Body of pancreas (tissue), 4 donors: ENCODE results near the gene AZGP1. TPM values are rescaled to one million over a fixed set of nuclear protein-coding genes. Genes with fewer than 3 reads are reported as not detected.
A peak's percentile ranks its signal among the peaks of the same experiment; 100 is the strongest.

Source experiments
- ATAC-seq: fragments of 150-250 bp; one replicate; pipeline ENCODE4 v1.9.1; 2016
- DNase-seq, 4 donors: peaks; one replicate each; pipeline ENCODE4 v3.0.0-alpha.2; 2019
- H3K27ac ChIP-seq, 4 donors: fragments of 200-600 bp; sonication (generic); 1 replicate in 3 of 4; 2 replicates in 1 of 4; pipeline versions ENCODE4 v1.5.1 to v1.6.1; 2016 to 2019; ENCODE audit warnings: mild to moderate bottlenecking in 1 of 4, mixed read lengths in 1 of 4, moderate library complexity in 1 of 4
- H3K27me3 ChIP-seq, 2 donors: fragments of 200-600 bp; sonication (generic); one replicate each; pipeline ENCODE4 v1.6.0; 2016; ENCODE audit warnings: mild to moderate bottlenecking in 1 of 2
- H3K36me3 ChIP-seq, 2 donors: fragments of 200-600 bp; sonication (generic); replicated peaks in 1 of 2; 2 replicates each; pipeline ENCODE4 v1.5.1; 2016; ENCODE audit warnings: low read depth in 2 of 2; ENCODE audit not compliant: insufficient read depth in 1 of 2
- H3K4me1 ChIP-seq: fragments of 200-600 bp; sonication (generic); one replicate; pipeline ENCODE4 v1.6.0; 2016
- H3K4me3 ChIP-seq, 2 donors: fragments of 200-600 bp; sonication (generic); 1 replicate in 1 of 2; 2 replicates in 1 of 2; pipeline ENCODE4 v1.5.1; 2016 to 2019
- H3K9me3 ChIP-seq, 3 donors: fragments of 200-600 bp; sonication (generic); 1 replicate in 2 of 3; 2 replicates in 1 of 3; pipeline ENCODE4 v1.5.1; 2016
- POLR2A ChIP-seq, 3 donors: fragments of 450-650 bp; IDR thresholded peaks; one replicate each; pipeline ENCODE4 v1.6.1; 2016; ENCODE audit warnings: antibody characterized with exemption in 3 of 3, mild to moderate bottlenecking in 2 of 3
- WGBS, 2 donors: methylation state at CpG; one replicate each; pipeline ENCODE4 v1.1.5; 2017; 5-methylcytosine and 5-hydroxymethylcytosine counted together
- intact Hi-C: fragments of 100-400 bp; cut with DNase I; formaldehyde crosslinking; loops from one replicate; pipeline ENCODE4 v1.15.1; 2023
- total RNA-seq, 2 donors: library from RNA; depleted of rRNA; stranded (reverse); fragments of >200 nt; gene quantifications; one replicate each; pipeline ENCODE4 v1.1.0, GENCODE V29; 2016
- TF ChIP-seq, protein P1 (sequence below), 7 experiments: fragments of 450-650 bp in 4 of 7; fragments of 200-600 bp in 3 of 7; sonication (generic) in 3 of 7; IDR thresholded peaks; one replicate each; pipeline ENCODE4 v1.5.1; 2016 to 2019; ENCODE audit warnings: antibody characterized with exemption in 7 of 7

AZGP1 gene
- 100 to 1,000 TPM; 133 to 271 TPM for total RNA-seq

DNA sequence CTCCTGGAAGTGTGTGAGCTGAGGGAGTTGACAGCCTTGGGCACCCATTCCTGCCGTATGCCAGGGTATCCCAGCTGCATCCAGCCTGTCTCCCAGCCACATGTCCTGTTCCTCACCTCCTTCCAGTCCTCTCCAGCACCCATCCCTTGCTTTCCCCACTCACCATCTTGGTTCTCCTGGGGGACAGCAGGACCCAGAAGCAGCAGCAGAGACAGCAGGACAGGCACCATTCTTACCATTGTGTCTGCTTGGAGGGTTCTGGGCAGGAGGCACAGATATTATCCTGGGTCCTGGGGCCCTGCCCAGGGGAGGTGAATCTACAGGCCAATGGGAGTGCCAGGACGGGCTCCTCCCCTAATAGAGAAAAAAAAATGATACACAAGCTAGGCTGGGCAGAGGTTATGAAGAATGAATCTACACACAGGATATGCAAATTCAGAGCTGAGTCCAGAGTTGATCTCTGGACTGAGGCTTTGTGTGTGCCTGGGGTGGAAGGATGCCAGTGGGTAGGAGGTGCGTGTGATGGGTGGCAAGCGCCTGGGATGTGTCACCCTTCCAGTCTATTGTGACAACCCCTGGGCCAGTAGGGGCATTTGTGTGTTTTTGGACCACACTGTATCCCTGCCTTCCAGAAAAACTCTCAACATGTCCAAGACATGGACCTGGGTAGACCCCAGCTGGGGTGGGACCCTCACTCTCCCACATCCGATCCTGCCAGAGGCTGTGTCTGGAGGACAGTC is at the start of gene AZGP1:
Gene AZGP1, minus strand, starts transcription at position 250 of the 740 bp plus-strand sequence. Its CDS starts 11 bp downstream, at position 239.
- peak; percentile 10 to 98 (median 96) for TF ChIP-seq POLR2A (IDR thresholded peaks at IDR 0.05)
- TF ChIP-seq, protein P1, sequence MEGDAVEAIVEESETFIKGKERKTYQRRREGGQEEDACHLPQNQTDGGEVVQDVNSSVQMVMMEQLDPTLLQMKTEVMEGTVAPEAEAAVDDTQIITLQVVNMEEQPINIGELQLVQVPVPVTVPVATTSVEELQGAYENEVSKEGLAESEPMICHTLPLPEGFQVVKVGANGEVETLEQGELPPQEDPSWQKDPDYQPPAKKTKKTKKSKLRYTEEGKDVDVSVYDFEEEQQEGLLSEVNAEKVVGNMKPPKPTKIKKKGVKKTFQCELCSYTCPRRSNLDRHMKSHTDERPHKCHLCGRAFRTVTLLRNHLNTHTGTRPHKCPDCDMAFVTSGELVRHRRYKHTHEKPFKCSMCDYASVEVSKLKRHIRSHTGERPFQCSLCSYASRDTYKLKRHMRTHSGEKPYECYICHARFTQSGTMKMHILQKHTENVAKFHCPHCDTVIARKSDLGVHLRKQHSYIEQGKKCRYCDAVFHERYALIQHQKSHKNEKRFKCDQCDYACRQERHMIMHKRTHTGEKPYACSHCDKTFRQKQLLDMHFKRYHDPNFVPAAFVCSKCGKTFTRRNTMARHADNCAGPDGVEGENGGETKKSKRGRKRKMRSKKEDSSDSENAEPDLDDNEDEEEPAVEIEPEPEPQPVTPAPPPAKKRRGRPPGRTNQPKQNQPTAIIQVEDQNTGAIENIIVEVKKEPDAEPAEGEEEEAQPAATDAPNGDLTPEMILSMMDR (IDR thresholded peaks at IDR 0.05): peak in 1 of 7 experiments; percentile 15
- Histone ChIP-seq H3K4me3 (peak within 1 kb of the TSS; percentile 33 to 36), H3K27me3 (no peaks in the 10 kb centered on the region), H3K4me1 (peaks cover 37% of the 10 kb centered on the region), H3K27ac (peak within 1 kb of the TSS; percentile 32 to 96 (median 87)), H3K9me3 (no peaks in the 10 kb centered on the region), H3K36me3 (peaks cover 0 to 2% of the 10 kb centered on the region in 2 donors)
- peak; percentile 79 to 94 (median 90) for DNase-seq
- ATAC-seq: peak; percentile 97
- 28 to 31% methylated on average over 5 of the region's 5 CpGs for WGBS, 2 donors
- intact Hi-C loops: no loop called here

DNA sequence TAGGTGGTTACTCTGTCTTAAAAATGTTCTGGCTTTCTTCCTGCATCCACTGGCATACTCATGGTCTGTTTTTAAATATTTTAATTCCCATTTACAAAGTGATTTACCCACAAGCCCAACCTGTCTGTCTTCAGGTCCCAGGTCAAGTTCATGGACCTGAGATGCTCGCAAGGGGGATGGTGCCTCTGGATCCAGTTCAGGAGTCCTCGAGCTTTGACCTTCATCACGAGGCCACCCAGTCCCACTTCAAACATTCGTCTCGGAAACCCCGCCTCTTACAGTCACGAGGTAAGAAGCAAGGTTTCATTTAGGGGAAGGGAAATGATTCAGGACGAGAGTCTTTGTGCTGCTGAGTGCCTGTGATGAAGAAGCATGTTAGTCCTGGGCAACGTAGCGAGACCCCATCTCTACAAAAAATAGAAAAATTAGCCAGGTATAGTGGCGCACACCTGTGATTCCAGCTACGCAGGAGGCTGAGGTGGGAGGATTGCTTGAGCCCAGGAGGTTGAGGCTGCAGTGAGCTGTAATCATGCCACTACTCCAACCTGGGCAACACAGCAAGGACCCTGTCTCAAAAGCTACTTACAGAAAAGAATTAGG is 48.3 kb upstream of the AZGP1 start:
- Histone ChIP-seq H3K4me3 (no peak overlapping the region), H3K27me3 (no peaks in the 10 kb centered on the region), H3K4me1 (peaks cover 51% of the 10 kb centered on the region), H3K36me3 (peaks cover 4 to 26% of the 10 kb centered on the region in 2 donors), H3K9me3 (no peaks in the 10 kb centered on the region), H3K27ac (peak overlapping the region in 3 of 4 donors; percentile 73 to 99 (median 81))
- intact Hi-C loops: no loop called here
- WGBS, 2 donors: 40 to 42% methylated on average over 12 of the region's 12 CpGs
- DNase-seq (peak in 1 of 4 donors; percentile 39), ATAC-seq (no peak)
- no peak for TF ChIP-seq POLR2A (IDR thresholded peaks at IDR 0.05)
- TF ChIP-seq, protein P1 (IDR thresholded peaks at IDR 0.05): no peak

DNA sequence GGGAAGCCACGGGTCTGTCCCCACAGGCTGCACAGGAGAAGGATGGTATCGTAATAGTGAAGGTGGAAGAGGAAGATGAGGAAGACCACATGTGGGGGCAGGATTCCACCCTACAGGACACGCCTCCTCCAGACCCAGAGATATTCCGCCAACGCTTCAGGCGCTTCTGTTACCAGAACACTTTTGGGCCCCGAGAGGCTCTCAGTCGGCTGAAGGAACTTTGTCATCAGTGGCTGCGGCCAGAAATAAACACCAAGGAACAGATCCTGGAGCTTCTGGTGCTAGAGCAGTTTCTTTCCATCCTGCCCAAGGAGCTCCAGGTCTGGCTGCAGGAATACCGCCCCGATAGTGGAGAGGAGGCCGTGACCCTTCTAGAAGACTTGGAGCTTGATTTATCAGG is 47.7 kb upstream of the AZGP1 start:
- no peak for DNase-seq
- no peaks in the 10 kb centered on the region for H3K9me3 ChIP-seq
- H3K4me1 ChIP-seq: peaks cover 57% of the 10 kb centered on the region
- H3K27ac ChIP-seq: peak overlapping the region; percentile 32 to 99 (median 77)
- H3K36me3 ChIP-seq: peaks cover 4 to 26% of the 10 kb centered on the region in 2 donors
- no peak for ATAC-seq
- no peak overlapping the region for H3K4me3 ChIP-seq
- WGBS, 2 donors: 65 to 82% methylated on average over 12 of the region's 12 CpGs
- intact Hi-C loops: no loop called here
- no peaks in the 10 kb centered on the region for H3K27me3 ChIP-seq
- TF ChIP-seq POLR2A (IDR thresholded peaks at IDR 0.05): no peak
- TF ChIP-seq, protein P1 (IDR thresholded peaks at IDR 0.05): no peak

DNA sequence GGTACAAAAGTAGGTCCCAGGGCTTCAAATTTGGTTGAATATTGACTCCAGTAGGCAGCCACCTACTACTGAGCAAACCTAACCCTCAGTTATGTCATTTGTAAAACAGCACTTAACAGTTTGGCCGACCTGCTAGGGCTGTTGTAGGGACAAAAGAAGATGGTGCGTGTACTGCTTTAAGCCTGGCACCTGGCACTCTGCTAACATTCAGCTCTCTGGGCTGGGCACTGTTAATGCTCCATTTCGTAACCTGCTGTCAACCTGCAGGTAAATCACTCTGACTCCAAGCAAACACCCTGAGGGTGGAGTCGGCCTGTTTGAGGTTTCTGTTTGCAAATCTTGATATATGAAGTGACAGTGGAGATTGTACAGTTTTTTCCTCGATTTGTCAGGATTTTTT is 46.8 kb upstream of the AZGP1 start:
- WGBS, 2 donors: 11 to 12% methylated on average over 4 to 5 of the region's 5 CpGs
- Histone ChIP-seq H3K9me3 (no peaks in the 10 kb centered on the region), H3K4me1 (peaks cover 66% of the 10 kb centered on the region), H3K36me3 (peaks cover 4 to 24% of the 10 kb centered on the region in 2 donors), H3K4me3 (no peak overlapping the region), H3K27me3 (no peaks in the 10 kb centered on the region), H3K27ac (peak overlapping the region; percentile 73 to 99 (median 78))
- intact Hi-C loops: no loop called here
- TF ChIP-seq, protein P1 (IDR thresholded peaks at IDR 0.05): peak in 1 of 7 experiments; percentile 11
- TF ChIP-seq POLR2A (IDR thresholded peaks at IDR 0.05): peak in 1 of 3 donors; percentile 29
- DNase-seq (peak; percentile 84 to 94 (median 88)), ATAC-seq (peak; percentile 97)
